Measurements from ENCODE around the gene PAGE4.

- no peak for TF ChIP-seq EZH2phosphoT487 (conservative IDR thresholded peaks at IDR 0.05; ENCODE audit: low read length)
- TF ChIP-seq CTCF (IDR thresholded peaks at IDR 0.05; ENCODE audit: insufficient read depth, low read length, poor library complexity, severe bottlenecking) = no peak
Observed at GRCh38 chrX:49812177-49812576, 16.9 kb upstream of the PAGE4 start.
